H9 (cell line): ENCODE results near the gene CDH13. TPM values are rescaled to one million over a fixed set of nuclear protein-coding genes. Genes with fewer than 3 reads are reported as not detected.

Source experiments
- DNase-seq: peaks from one replicate; pipeline ENCODE4 v3.0.0-alpha.2; 2017
- H2AFZ ChIP-seq: one replicate; pipeline ENCODE4 v1.6.1; 2013; ENCODE audit warnings: mild to moderate bottlenecking, low read length, control low read depth, moderate library complexity
- H2AK5ac ChIP-seq: 2 replicates; pipeline ENCODE4 v1.6.1; 2013; ENCODE audit warnings: low read length, control low read depth, mixed read lengths; ENCODE audit not compliant: insufficient read length
- H2BK120ac ChIP-seq: one replicate; pipeline ENCODE4 v1.6.1; 2013; ENCODE audit warnings: low read depth, mild to moderate bottlenecking, low read length, control low read depth, inconsistent platforms; ENCODE audit not compliant: poor library complexity, severe bottlenecking
- H2BK12ac ChIP-seq: 2 replicates; pipeline ENCODE4 v1.6.1; 2013; ENCODE audit warnings: low read length, control low read depth, mixed read lengths, low read depth; ENCODE audit not compliant: insufficient read length
- H2BK15ac ChIP-seq: 2 replicates; pipeline ENCODE4 v1.6.1; 2013; ENCODE audit warnings: low read depth, low read length, control low read depth
- H2BK20ac ChIP-seq: one replicate; pipeline ENCODE4 v1.6.1; 2013; ENCODE audit warnings: low read depth, mild to moderate bottlenecking, low read length, control low read depth, inconsistent platforms; ENCODE audit not compliant: poor library complexity, severe bottlenecking
- H2BK5ac ChIP-seq: 2 replicates; pipeline ENCODE4 v1.6.1; 2013; ENCODE audit warnings: low read length, control low read depth, mixed read lengths; ENCODE audit not compliant: insufficient read length
- H3K14ac ChIP-seq: 2 replicates; pipeline ENCODE4 v1.6.1; 2013; ENCODE audit warnings: low read length, control low read depth; ENCODE audit not compliant: insufficient read depth
- H3K18ac ChIP-seq: 2 replicates; pipeline ENCODE4 v1.6.1; 2013; ENCODE audit warnings: low read depth, mild to moderate bottlenecking, mixed read lengths, low read length, control low read depth; ENCODE audit not compliant: insufficient read length
- H3K23ac ChIP-seq: 2 replicates; pipeline ENCODE4 v1.6.1; 2013; ENCODE audit warnings: low read length, control low read depth, mixed read lengths, low read depth; ENCODE audit not compliant: insufficient read length
- H3K23me2 ChIP-seq: 2 replicates; pipeline ENCODE4 v1.6.1; 2013; ENCODE audit warnings: low read depth, mild to moderate bottlenecking, mixed read lengths, low read length, control low read depth; ENCODE audit not compliant: insufficient read length, poor library complexity, severe bottlenecking
- H3K27ac ChIP-seq: 2 replicates; pipeline ENCODE4 v1.5.1; 2013; ENCODE audit warnings: low read length, control low read depth, mixed read lengths, low read depth; ENCODE audit not compliant: insufficient read length
- H3K27me3 ChIP-seq: 2 replicates; pipeline ENCODE4 v1.6.1; 2013; ENCODE audit warnings: low read length, control low read depth, inconsistent platforms; ENCODE audit not compliant: insufficient read depth
- H3K4ac ChIP-seq: 2 replicates; pipeline ENCODE4 v1.6.1; 2013; ENCODE audit warnings: low read depth, mild to moderate bottlenecking, control low read depth, inconsistent platforms, low read length, moderate library complexity
- H3K4me1 ChIP-seq: 2 replicates; pipeline ENCODE4 v1.6.1; 2013; ENCODE audit warnings: low read length, control low read depth, inconsistent platforms; ENCODE audit not compliant: insufficient read depth
- H3K4me2 ChIP-seq: 2 replicates; pipeline ENCODE4 v1.6.1; 2013; ENCODE audit warnings: low read length, control low read depth, mixed read lengths; ENCODE audit not compliant: insufficient read length, insufficient read depth
- H3K56ac ChIP-seq: 2 replicates; pipeline ENCODE4 v1.6.1; 2013; ENCODE audit warnings: low read depth, mild to moderate bottlenecking, mixed read lengths, low read length, control low read depth; ENCODE audit not compliant: insufficient read length
- H3K79me1 ChIP-seq: 2 replicates; pipeline ENCODE4 v1.6.1; 2013; ENCODE audit warnings: low read depth, mild to moderate bottlenecking, moderate library complexity, low read length, control low read depth, inconsistent platforms; ENCODE audit not compliant: insufficient read depth, poor library complexity, severe bottlenecking
- H3K79me2 ChIP-seq: 2 replicates; pipeline ENCODE4 v1.6.1; 2013; ENCODE audit warnings: low read length, control low read depth, inconsistent platforms; ENCODE audit not compliant: insufficient read depth
- H3K9ac ChIP-seq: 2 replicates; pipeline ENCODE4 v1.6.1; 2013; ENCODE audit warnings: low read length, control low read depth, mixed read lengths; ENCODE audit not compliant: insufficient read length; ENCODE audit errors: extremely low read depth
- H3K9me3 ChIP-seq: one replicate; pipeline ENCODE4 v1.6.1; 2013; ENCODE audit warnings: low read depth, low read length, inconsistent platforms; ENCODE audit not compliant: control insufficient read depth
- H3T11ph ChIP-seq: one replicate; pipeline ENCODE4 v1.6.1; 2013; ENCODE audit warnings: mild to moderate bottlenecking, low read length, control low read depth, inconsistent platforms
- H4K20me1 ChIP-seq: one replicate; pipeline ENCODE4 v1.6.1; 2013; ENCODE audit not compliant: control insufficient read depth, insufficient read length, insufficient read depth
- H4K5ac ChIP-seq: 2 replicates; pipeline ENCODE4 v1.6.1; 2013; ENCODE audit warnings: low read depth, mild to moderate bottlenecking, mixed read lengths, low read length, control low read depth; ENCODE audit not compliant: insufficient read length
- H4K8ac ChIP-seq: replicated peaks from 2 replicates; pipeline ENCODE4 v1.6.1; 2013; ENCODE audit warnings: low read length, control low read depth, mixed read lengths, low read depth; ENCODE audit not compliant: insufficient read length
- H4K91ac ChIP-seq: 2 replicates; pipeline ENCODE4 v1.6.1; 2013; ENCODE audit warnings: low read depth, mild to moderate bottlenecking, moderate library complexity, mixed read lengths, low read length, control low read depth; ENCODE audit not compliant: insufficient read length
- H3K27ac Mint-ChIP-seq, 3 experiments: 2 replicates in 2 of 3; 3 replicates in 1 of 3; pipeline ENCODE4 v1.8.0; 2020 to 2021; ENCODE audit warnings: mixed read lengths in 3 of 3, mild to moderate bottlenecking in 1 of 3, moderate library complexity in 1 of 3
- H3K27me3 Mint-ChIP-seq: 2 replicates; pipeline ENCODE4 v1.8.0; 2021; ENCODE audit warnings: low read depth, mild to moderate bottlenecking, moderate library complexity, mixed read lengths
- H3K36me3 Mint-ChIP-seq, 3 experiments: 2 replicates in 2 of 3; 3 replicates in 1 of 3; pipeline ENCODE4 v1.8.0; 2020 to 2021; ENCODE audit warnings: low read depth in 3 of 3, mixed read lengths in 3 of 3; ENCODE audit not compliant: insufficient read depth in 1 of 3
- H3K4me1 Mint-ChIP-seq, 2 experiments: 2 replicates each; pipeline ENCODE4 v1.8.0; 2020; ENCODE audit warnings: mixed read lengths in 2 of 2
- H3K4me3 Mint-ChIP-seq, 2 experiments: 2 replicates in 1 of 2; 3 replicates in 1 of 2; pipeline ENCODE4 v1.8.0; 2020 to 2021; ENCODE audit warnings: mild to moderate bottlenecking in 2 of 2, mixed read lengths in 2 of 2, moderate library complexity in 1 of 2
- H3K9me3 Mint-ChIP-seq, 2 experiments: 2 replicates in 1 of 2; 3 replicates in 1 of 2; pipeline ENCODE4 v1.8.0; 2020; ENCODE audit warnings: mild to moderate bottlenecking in 2 of 2, mixed read lengths in 2 of 2, moderate library complexity in 1 of 2
- WGBS: extraction: QIAGEN DNeasy Blood & Tissue Kit; methylation state at CpG from one replicate; pipeline ENCODE4 v1.1.7; 2013; ENCODE audit warnings: missing lambda C conversion rate, low lambda C conversion rate, mixed read lengths; ENCODE audit not compliant: insufficient read length; ENCODE audit errors: extremely low coverage; 5-methylcytosine and 5-hydroxymethylcytosine counted together
- total RNA-seq: library from RNA; stranded (reverse); gene quantifications from 2 replicates; pipeline ENCODE4 v1.2.1, GENCODE V29; 2021
- TF ChIP-seq, protein P1 (sequence below): fragments of 200-600 bp; sonication (generic); conservative IDR thresholded peaks from 3 replicates; pipeline ENCODE4 v1.8.0; 2021; ENCODE audit warnings: antibody characterized with exemption, mild to moderate bottlenecking

CDH13 gene
- total RNA-seq, 1 experiment from 2014 or later = 1.5 TPM

DNA sequence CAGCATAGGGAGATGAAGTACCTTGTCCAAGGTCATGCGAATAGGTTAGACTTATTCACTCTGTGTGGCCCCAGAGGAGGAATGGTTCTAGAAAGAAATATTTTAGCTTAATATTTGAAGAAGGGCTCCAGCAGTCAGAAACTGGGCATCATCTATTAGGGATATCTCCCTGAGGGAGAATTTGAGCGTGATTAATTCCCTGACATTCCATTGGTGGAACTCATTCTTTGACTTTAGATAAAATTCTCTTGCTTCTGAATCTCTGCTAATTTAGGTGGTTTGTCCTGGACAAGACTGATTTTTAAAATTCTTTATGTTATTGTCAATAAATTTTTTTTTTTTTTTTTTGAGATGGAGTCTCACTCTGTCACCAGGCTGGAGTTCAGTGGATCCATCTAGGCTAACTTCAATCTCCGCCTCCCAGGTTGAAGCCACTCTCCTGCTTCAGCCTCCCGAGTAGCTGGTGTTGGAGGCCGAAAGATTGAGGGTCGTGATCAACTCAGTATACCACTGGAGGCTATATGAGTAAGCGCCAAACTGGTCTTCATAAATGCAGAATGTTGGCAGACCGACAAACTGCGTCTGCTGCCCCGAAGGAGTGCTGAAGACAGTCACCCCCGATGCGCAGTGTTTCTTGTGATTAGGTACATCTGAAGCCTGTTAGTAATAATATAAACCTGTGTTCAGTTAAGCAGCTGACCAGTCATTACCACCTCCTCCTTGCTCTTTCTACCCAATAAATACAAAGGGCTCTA, 913.1 kb downstream of the CDH13 start:
- H3K27me3 ChIP-seq = no peaks in the 10 kb centered on the region
- H2BK120ac ChIP-seq = no peak overlapping the region
- Mint-ChIP-seq H3K4me1 (no peaks in the 10 kb centered on the region), H3K9me3 (no peaks in the 10 kb centered on the region), H3K27me3 (peaks cover 2% of the 10 kb centered on the region), H3K27ac (no peak overlapping the region), H3K36me3 (no peaks in the 10 kb centered on the region), H3K4me3 (no peak overlapping the region)
- no peaks in the 10 kb centered on the region for H3K79me2 ChIP-seq
- no peak overlapping the region for H3K18ac ChIP-seq
- H4K91ac ChIP-seq = no peak overlapping the region
- H2AK5ac ChIP-seq = no peak overlapping the region
- no peaks in the 10 kb centered on the region for H3K4me1 ChIP-seq
- H2BK20ac ChIP-seq = no peak overlapping the region
- TF ChIP-seq, protein P1, sequence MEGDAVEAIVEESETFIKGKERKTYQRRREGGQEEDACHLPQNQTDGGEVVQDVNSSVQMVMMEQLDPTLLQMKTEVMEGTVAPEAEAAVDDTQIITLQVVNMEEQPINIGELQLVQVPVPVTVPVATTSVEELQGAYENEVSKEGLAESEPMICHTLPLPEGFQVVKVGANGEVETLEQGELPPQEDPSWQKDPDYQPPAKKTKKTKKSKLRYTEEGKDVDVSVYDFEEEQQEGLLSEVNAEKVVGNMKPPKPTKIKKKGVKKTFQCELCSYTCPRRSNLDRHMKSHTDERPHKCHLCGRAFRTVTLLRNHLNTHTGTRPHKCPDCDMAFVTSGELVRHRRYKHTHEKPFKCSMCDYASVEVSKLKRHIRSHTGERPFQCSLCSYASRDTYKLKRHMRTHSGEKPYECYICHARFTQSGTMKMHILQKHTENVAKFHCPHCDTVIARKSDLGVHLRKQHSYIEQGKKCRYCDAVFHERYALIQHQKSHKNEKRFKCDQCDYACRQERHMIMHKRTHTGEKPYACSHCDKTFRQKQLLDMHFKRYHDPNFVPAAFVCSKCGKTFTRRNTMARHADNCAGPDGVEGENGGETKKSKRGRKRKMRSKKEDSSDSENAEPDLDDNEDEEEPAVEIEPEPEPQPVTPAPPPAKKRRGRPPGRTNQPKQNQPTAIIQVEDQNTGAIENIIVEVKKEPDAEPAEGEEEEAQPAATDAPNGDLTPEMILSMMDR = no peak
- H3K14ac ChIP-seq = no peak overlapping the region
- no peak overlapping the region for H2BK12ac ChIP-seq
- no peak overlapping the region for H4K8ac ChIP-seq
- no peak overlapping the region for H3K4me2 ChIP-seq
- no peak overlapping the region for H2BK15ac ChIP-seq
- WGBS = no CpG with 5 or more reads among the region's 12 CpGs
- no peaks in the 10 kb centered on the region for H3K23me2 ChIP-seq
- H3K9me3 ChIP-seq = no peaks in the 10 kb centered on the region
- H4K5ac ChIP-seq = no peak overlapping the region
- H3T11ph ChIP-seq = no peak overlapping the region
- no peak overlapping the region for H3K4ac ChIP-seq
- no peak overlapping the region for H2AFZ ChIP-seq
- H3K79me1 ChIP-seq = no peaks in the 10 kb centered on the region
- no peak overlapping the region for H3K9ac ChIP-seq
- H3K23ac ChIP-seq = no peak overlapping the region
- H2BK5ac ChIP-seq = no peak overlapping the region
- no peak for DNase-seq
- no peak overlapping the region for H3K27ac ChIP-seq
- no peak overlapping the region for H3K56ac ChIP-seq
- no peaks in the 10 kb centered on the region for H4K20me1 ChIP-seq
